Small intestine (tissue), 7 donors: Measurements from ENCODE around the gene SPDEF. TPM values are rescaled to one million over a fixed set of nuclear protein-coding genes. Genes with fewer than 3 reads are reported as not detected.

ENCODE experiments used
- DNase-seq, 2 donors: peaks; one replicate each; pipeline versions ENCODE4 v3.0.0 to v3.0.0-alpha.2; 2013
- FAIRE-seq: peaks from 2 replicates; lab custom pipeline; 2012; peaks lifted over from hg19 to GRCh38; lab: Jason Lieb, UNC
- H3K27ac ChIP-seq, 3 donors: one replicate each; pipeline ENCODE4 v1.5.1; 2013; ENCODE audit warnings: low read length in 2 of 3, mild to moderate bottlenecking in 2 of 3, control low read depth in 1 of 3, inconsistent platforms in 1 of 3, low read depth in 1 of 3, moderate library complexity in 1 of 3
- H3K27me3 ChIP-seq, 3 donors: one replicate each; pipeline ENCODE4 v1.6.1; 2013; ENCODE audit warnings: low read length in 3 of 3, inconsistent platforms in 1 of 3; ENCODE audit not compliant: control insufficient read depth in 3 of 3, insufficient read depth in 3 of 3
- H3K36me3 ChIP-seq, 3 donors: one replicate each; pipeline ENCODE4 v1.6.1; 2013; ENCODE audit warnings: low read length in 3 of 3, inconsistent platforms in 1 of 3, low read depth in 1 of 3, mild to moderate bottlenecking in 1 of 3, moderate library complexity in 1 of 3; ENCODE audit not compliant: control insufficient read depth in 3 of 3, insufficient read depth in 2 of 3
- H3K4me1 ChIP-seq, 3 donors: one replicate each; pipeline ENCODE4 v1.6.1; 2013; ENCODE audit warnings: low read length in 2 of 3, inconsistent platforms in 1 of 3, low read depth in 1 of 3, mild to moderate bottlenecking in 1 of 3, moderate library complexity in 1 of 3; ENCODE audit not compliant: control insufficient read depth in 3 of 3, insufficient read depth in 2 of 3
- H3K4me3 ChIP-seq, 3 donors: one replicate each; pipeline ENCODE4 v1.5.1; 2013; ENCODE audit warnings: low read length in 3 of 3, control low read depth in 1 of 3, inconsistent platforms in 1 of 3, low read depth in 1 of 3, mild to moderate bottlenecking in 1 of 3, moderate library complexity in 1 of 3
- H3K9me3 ChIP-seq, 2 donors: one replicate each; pipeline ENCODE4 v1.6.1; 2013; ENCODE audit warnings: low read depth in 1 of 2, low read length in 1 of 2; ENCODE audit not compliant: control insufficient read depth in 2 of 2, insufficient read depth in 1 of 2
- WGBS, 3 donors: extraction: QIAGEN DNeasy Blood & Tissue Kit; methylation state at CpG; one replicate each; pipeline ENCODE4 v1.1.7; 2013; 5-methylcytosine and 5-hydroxymethylcytosine counted together
- polyA plus RNA-seq, 4 donors: library from polyadenylated mRNA; stranded (reverse) in 3 of 4; unstranded in 1 of 4; fragments of 200-250 nt in 3 of 4; fragments of 120-200 nt in 1 of 4; gene quantifications; one replicate each; pipeline versions ENCODE4 v1.2.1 to v1.2.3, GENCODE V29; 2013
- donor health status: healthy with polysubstance abuse.
- donor health status: control.
- donor health status: control.
- donor health status: Bipolar disorder and iron deficiency.
- donor health status: healthy.

SPDEF gene
- polyA plus RNA-seq, 4 donors, result 10.9 to 20.6 (median 16.7) TPM

- no peak overlapping the region for H3K4me3 ChIP-seq
- FAIRE-seq (no peak), DNase-seq (no peak)
- no peak overlapping the region for H3K27ac ChIP-seq
- H3K36me3 ChIP-seq, result no peaks in the 10 kb centered on the region
- WGBS, 3 donors, result 89 to 94% (median 90%) methylated on average over 8 of the region's 8 CpGs
- no peaks in the 10 kb centered on the region for H3K9me3 ChIP-seq
- peaks cover 0 to 12% (median 0%) of the 10 kb centered on the region in 3 donors for H3K4me1 ChIP-seq
- H3K27me3 ChIP-seq, result no peaks in the 10 kb centered on the region
These were observed 4.4 kb downstream of the SPDEF start for GRCh38 chr6:34551720-34552119.

- FAIRE-seq, result no peak
- H3K36me3 ChIP-seq, result no peaks in the 10 kb centered on the region
- no peak overlapping the region for H3K4me3 ChIP-seq
- DNase-seq, result no peak
- no peaks in the 10 kb centered on the region for H3K27me3 ChIP-seq
- H3K27ac ChIP-seq, result no peak overlapping the region
- 90 to 95% (median 93%) methylated on average over 2 of the region's 2 CpGs for WGBS, 3 donors
- no peaks in the 10 kb centered on the region for H3K9me3 ChIP-seq
- H3K4me1 ChIP-seq, result peaks cover 0 to 12% (median 0%) of the 10 kb centered on the region in 3 donors
These were observed 6.3 kb downstream of the SPDEF start for GRCh38 chr6:34549804-34550202.

GRCh38 chr6:34549026-34549803 is 6.9 kb downstream of the SPDEF start:
- Histone ChIP-seq H3K27ac (no peak overlapping the region), H3K4me3 (no peak overlapping the region), H3K4me1 (peaks cover 0 to 12% (median 0%) of the 10 kb centered on the region in 3 donors), H3K36me3 (no peaks in the 10 kb centered on the region), H3K27me3 (no peaks in the 10 kb centered on the region), H3K9me3 (no peaks in the 10 kb centered on the region)
- DNase-seq (no peak), FAIRE-seq (no peak)
- WGBS, 3 donors, result 80 to 87% (median 87%) methylated on average over 16 of the region's 16 CpGs

GRCh38 chr6:34547701-34548644 is 8.2 kb downstream of the SPDEF start:
- Histone ChIP-seq H3K27ac (peak overlapping the region in 1 of 3 donors; percentile 13), H3K4me1 (peaks cover 0 to 12% (median 0%) of the 10 kb centered on the region in 3 donors), H3K27me3 (no peaks in the 10 kb centered on the region), H3K9me3 (no peaks in the 10 kb centered on the region), H3K4me3 (no peak overlapping the region), H3K36me3 (no peaks in the 10 kb centered on the region)
- DNase-seq (peak in 1 of 2 donors; percentile 59), FAIRE-seq (no peak)
- 16 to 65% (median 35%) methylated on average over 11 of the region's 11 CpGs for WGBS, 3 donors

- DNase-seq (peak in 1 of 2 donors; percentile 67), FAIRE-seq (no peak)
- H3K27ac ChIP-seq, result peak overlapping the region in 1 of 3 donors; percentile 12
- no peak overlapping the region for H3K4me3 ChIP-seq
- H3K9me3 ChIP-seq, result no peaks in the 10 kb centered on the region
- no peaks in the 10 kb centered on the region for H3K36me3 ChIP-seq
- H3K4me1 ChIP-seq, result peaks cover 0 to 12% (median 0%) of the 10 kb centered on the region in 3 donors
- no peaks in the 10 kb centered on the region for H3K27me3 ChIP-seq
- 8 to 24% (median 8%) methylated on average over 10 to 11 of the region's 11 CpGs for WGBS, 3 donors
These were observed 9.4 kb downstream of the SPDEF start for GRCh38 chr6:34546551-34547321.

GRCh38 chr6:34544776-34545471 is 11.2 kb downstream of the SPDEF start:
- Histone ChIP-seq H3K4me3 (no peak overlapping the region), H3K36me3 (no peaks in the 10 kb centered on the region), H3K4me1 (peaks cover 0 to 12% (median 0%) of the 10 kb centered on the region in 3 donors), H3K27ac (no peak overlapping the region), H3K9me3 (no peaks in the 10 kb centered on the region), H3K27me3 (no peaks in the 10 kb centered on the region)
- FAIRE-seq (no peak), DNase-seq (no peak)
- 64 to 79% (median 67%) methylated on average over 13 of the region's 13 CpGs for WGBS, 3 donors

- WGBS, 3 donors, result 89 to 93% (median 91%) methylated on average over 27 of the region's 27 CpGs
- no peaks in the 10 kb centered on the region for H3K27me3 ChIP-seq
- H3K4me3 ChIP-seq, result no peak overlapping the region
- DNase-seq (no peak), FAIRE-seq (no peak)
- no peak overlapping the region for H3K27ac ChIP-seq
- peaks cover 0 to 12% (median 0%) of the 10 kb centered on the region in 3 donors for H3K4me1 ChIP-seq
- no peaks in the 10 kb centered on the region for H3K9me3 ChIP-seq
- H3K36me3 ChIP-seq, result no peaks in the 10 kb centered on the region
These were observed 12.0 kb downstream of the SPDEF start for GRCh38 chr6:34544052-34544604.
